Nephron (organoid): Measurements from ENCODE around the gene CEMIP2.

Experiments
- H3K27ac Mint-ChIP-seq, 3 experiments: 2 replicates each; pipeline ENCODE4 v1.8.0; 2020; ENCODE audit warnings: mixed read lengths in 3 of 3, mild to moderate bottlenecking in 2 of 3, moderate library complexity in 1 of 3
- H3K27me3 Mint-ChIP-seq: 2 replicates; pipeline ENCODE4 v1.8.0; 2021; ENCODE audit warnings: low read depth, mild to moderate bottlenecking, moderate library complexity, mixed read lengths
- H3K36me3 Mint-ChIP-seq: 2 replicates; pipeline ENCODE4 v1.8.0; 2020; ENCODE audit warnings: low read depth, mixed read lengths
- H3K4me1 Mint-ChIP-seq: 2 replicates; pipeline ENCODE4 v1.8.0; 2020; ENCODE audit warnings: mixed read lengths
- H3K4me3 Mint-ChIP-seq, 3 experiments: 2 replicates each; pipeline ENCODE4 v1.8.0; 2020; ENCODE audit warnings: mild to moderate bottlenecking in 3 of 3, mixed read lengths in 3 of 3, moderate library complexity in 2 of 3
- H3K9me3 Mint-ChIP-seq: 2 replicates; pipeline ENCODE4 v1.8.0; 2020; ENCODE audit warnings: mixed read lengths
- TF ChIP-seq, protein P1 (sequence below), 3 experiments: fragments of 200-600 bp; sonication (generic); IDR thresholded peaks; one replicate each; pipeline ENCODE4 v1.5.0; 2021; ENCODE audit warnings: antibody characterized with exemption in 3 of 3; ENCODE audit not compliant: unreplicated experiment in 3 of 3

CEMIP2 gene

DNA sequence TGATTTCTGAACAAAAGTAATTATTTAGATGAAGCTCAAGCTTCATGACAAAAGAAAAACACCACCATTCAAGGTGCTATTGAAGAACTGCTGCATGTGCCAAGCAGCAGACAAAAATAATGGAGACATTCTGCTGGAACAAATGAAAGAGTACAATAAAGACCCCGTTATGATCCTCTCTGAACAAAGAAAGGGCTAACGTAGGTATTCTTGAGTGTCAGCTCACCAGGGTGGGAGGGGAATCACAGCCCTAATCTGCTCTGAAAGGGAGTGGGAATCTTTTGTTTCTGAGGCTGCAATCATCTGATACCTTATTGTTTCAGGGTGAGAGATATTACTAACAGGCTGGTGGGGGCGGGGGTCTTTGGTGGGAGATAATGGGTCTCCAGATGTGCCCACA lies 15.4 kb downstream of the CEMIP2 start:
- H3K9me3 Mint-ChIP-seq = no peaks in the 10 kb centered on the region
- H3K4me1 Mint-ChIP-seq = peaks cover 19% of the 10 kb centered on the region
- TF ChIP-seq, protein P1, sequence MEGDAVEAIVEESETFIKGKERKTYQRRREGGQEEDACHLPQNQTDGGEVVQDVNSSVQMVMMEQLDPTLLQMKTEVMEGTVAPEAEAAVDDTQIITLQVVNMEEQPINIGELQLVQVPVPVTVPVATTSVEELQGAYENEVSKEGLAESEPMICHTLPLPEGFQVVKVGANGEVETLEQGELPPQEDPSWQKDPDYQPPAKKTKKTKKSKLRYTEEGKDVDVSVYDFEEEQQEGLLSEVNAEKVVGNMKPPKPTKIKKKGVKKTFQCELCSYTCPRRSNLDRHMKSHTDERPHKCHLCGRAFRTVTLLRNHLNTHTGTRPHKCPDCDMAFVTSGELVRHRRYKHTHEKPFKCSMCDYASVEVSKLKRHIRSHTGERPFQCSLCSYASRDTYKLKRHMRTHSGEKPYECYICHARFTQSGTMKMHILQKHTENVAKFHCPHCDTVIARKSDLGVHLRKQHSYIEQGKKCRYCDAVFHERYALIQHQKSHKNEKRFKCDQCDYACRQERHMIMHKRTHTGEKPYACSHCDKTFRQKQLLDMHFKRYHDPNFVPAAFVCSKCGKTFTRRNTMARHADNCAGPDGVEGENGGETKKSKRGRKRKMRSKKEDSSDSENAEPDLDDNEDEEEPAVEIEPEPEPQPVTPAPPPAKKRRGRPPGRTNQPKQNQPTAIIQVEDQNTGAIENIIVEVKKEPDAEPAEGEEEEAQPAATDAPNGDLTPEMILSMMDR (IDR thresholded peaks at IDR 0.05; ENCODE audit: unreplicated experiment in 3 of 3) = no peak
- no peak overlapping the region for H3K4me3 Mint-ChIP-seq
- H3K27me3 Mint-ChIP-seq = no peaks in the 10 kb centered on the region
- peaks cover 13% of the 10 kb centered on the region for H3K36me3 Mint-ChIP-seq
- no peak overlapping the region for H3K27ac Mint-ChIP-seq

DNA sequence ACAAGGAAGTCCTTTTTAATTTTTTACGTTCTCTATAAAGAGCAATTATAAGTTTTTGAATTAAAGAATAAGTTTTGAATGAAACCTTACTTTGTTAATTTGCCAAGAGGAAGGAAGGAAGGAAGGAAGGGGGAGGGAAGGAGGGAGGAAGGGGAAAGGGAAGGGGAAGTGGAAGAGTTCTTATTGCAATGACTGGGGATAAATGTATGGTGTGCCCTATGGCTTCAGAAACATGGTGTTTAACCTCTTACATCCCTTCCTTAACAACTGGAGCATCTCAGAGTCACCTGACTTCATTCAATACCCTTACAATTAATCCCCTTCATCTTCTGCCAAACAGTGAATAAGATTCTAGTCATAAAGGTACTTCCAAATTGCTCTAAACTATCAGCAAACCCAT lies 16.0 kb downstream of the CEMIP2 start:
- no peak overlapping the region for H3K27ac Mint-ChIP-seq
- no peaks in the 10 kb centered on the region for H3K9me3 Mint-ChIP-seq
- TF ChIP-seq, protein P1 (IDR thresholded peaks at IDR 0.05; ENCODE audit: unreplicated experiment in 3 of 3) = no peak
- peaks cover 16% of the 10 kb centered on the region for H3K4me1 Mint-ChIP-seq
- no peak overlapping the region for H3K4me3 Mint-ChIP-seq
- peaks cover 14% of the 10 kb centered on the region for H3K36me3 Mint-ChIP-seq
- H3K27me3 Mint-ChIP-seq = no peaks in the 10 kb centered on the region

DNA sequence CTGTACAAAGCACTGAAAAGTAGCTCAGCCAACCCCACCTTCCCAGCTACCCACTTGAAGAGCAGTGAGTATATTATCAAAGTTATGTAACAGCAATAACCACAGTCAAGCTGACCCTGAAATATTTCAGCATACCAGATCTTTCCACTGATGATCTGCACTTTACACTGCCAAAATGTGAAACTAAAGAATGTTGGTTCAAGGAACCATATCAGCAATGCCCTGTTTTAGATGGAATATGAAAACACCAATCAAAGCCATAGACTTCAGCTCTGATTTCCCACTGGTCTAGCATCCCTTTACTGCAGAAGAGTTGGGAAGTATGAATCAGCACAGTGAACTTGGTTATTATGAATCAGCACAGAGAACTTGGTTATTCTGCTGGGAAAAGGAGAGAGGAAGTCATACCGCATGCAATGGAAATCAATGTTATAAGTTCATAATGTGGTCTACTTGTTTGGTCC lies 20.0 kb downstream of the CEMIP2 start:
- no peak overlapping the region for H3K4me3 Mint-ChIP-seq
- peaks cover 39% of the 10 kb centered on the region for H3K36me3 Mint-ChIP-seq
- TF ChIP-seq, protein P1 (IDR thresholded peaks at IDR 0.05; ENCODE audit: unreplicated experiment in 3 of 3) = no peak
- H3K4me1 Mint-ChIP-seq = peaks cover 6% of the 10 kb centered on the region
- no peak overlapping the region for H3K27ac Mint-ChIP-seq
- H3K9me3 Mint-ChIP-seq = no peaks in the 10 kb centered on the region
- H3K27me3 Mint-ChIP-seq = no peaks in the 10 kb centered on the region

DNA sequence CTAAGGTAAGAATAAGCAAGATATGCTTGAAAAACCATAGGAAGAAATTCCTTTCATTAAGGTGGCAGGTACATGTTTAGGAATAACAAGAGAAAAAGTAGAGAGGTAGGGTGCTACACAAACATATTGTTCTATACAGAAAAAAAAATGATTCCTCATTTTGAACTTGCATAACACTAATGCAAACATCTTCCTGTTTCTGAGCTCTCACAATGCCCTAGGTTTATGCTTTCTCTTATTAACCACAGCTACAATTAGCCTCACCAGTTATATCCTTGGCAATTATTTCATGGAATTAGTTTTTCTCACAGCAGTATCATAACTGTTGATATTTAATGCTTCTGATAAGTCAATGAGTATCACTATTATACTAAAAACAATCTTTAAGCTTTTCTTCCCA lies 20.7 kb downstream of the CEMIP2 start:
- Mint-ChIP-seq H3K9me3 (no peaks in the 10 kb centered on the region), H3K27me3 (no peaks in the 10 kb centered on the region), H3K4me3 (no peak overlapping the region), H3K4me1 (peaks cover 13% of the 10 kb centered on the region), H3K36me3 (peaks cover 40% of the 10 kb centered on the region), H3K27ac (no peak overlapping the region)
- TF ChIP-seq, protein P1 (IDR thresholded peaks at IDR 0.05; ENCODE audit: unreplicated experiment in 3 of 3) = no peak

DNA sequence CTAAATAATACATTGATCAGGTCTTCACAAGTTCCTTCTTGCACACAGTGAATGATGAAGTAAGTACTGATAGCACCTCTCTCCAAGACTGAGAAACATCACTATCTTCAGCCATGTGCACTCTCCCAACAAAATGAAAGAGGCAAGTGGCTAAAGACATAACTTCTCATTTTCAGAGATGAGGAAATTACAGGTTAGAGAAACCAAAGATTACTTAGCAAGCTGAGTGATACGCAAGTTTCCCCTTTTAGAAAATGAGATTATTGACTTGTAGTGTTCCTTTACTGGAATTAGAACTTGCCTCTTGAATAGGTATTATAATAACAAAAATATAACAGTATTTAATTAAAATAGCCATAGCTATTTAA lies 21.6 kb downstream of the CEMIP2 start:
- no peak overlapping the region for H3K4me3 Mint-ChIP-seq
- no peaks in the 10 kb centered on the region for H3K9me3 Mint-ChIP-seq
- H3K27ac Mint-ChIP-seq = no peak overlapping the region
- TF ChIP-seq, protein P1 (IDR thresholded peaks at IDR 0.05; ENCODE audit: unreplicated experiment in 3 of 3) = no peak
- H3K4me1 Mint-ChIP-seq = peaks cover 21% of the 10 kb centered on the region
- H3K36me3 Mint-ChIP-seq = peaks cover 49% of the 10 kb centered on the region
- no peaks in the 10 kb centered on the region for H3K27me3 Mint-ChIP-seq

DNA sequence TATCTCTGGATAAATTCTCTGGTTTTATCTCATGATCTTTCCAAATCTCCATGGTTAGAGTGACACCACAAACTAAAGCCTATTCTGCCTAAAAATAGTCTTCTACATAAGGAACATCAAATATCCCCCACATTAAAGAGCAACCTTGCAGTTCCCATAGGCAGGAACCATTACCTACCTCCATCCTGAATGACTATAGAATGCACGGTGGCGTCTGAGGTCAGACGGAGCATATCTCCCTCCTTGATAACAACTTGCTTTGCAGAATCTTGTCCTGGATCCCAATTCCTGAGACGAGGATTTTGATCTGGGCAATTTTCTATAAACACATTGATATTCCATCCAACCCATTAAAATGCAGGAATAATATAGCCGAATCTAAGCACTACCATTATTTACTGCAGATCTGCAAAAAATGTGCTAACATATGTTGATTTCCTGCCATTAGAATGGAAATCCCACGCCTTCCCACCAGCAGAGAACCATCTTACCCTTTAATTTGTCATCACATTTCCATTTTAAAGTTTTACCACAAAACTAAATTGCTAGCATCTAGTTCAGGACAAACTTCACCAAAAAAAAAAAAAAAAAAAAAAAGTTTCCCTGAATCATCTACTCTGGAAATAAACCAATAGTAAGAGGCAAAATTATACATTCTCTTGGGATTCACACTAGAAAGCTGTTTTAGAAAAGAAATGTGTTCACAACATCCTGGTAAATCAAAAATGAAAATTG lies 22.1 kb downstream of the CEMIP2 start:
- Mint-ChIP-seq H3K9me3 (no peaks in the 10 kb centered on the region), H3K36me3 (peaks cover 49% of the 10 kb centered on the region), H3K27me3 (no peaks in the 10 kb centered on the region), H3K27ac (no peak overlapping the region), H3K4me3 (no peak overlapping the region), H3K4me1 (peaks cover 22% of the 10 kb centered on the region)
- TF ChIP-seq, protein P1 (IDR thresholded peaks at IDR 0.05; ENCODE audit: unreplicated experiment in 3 of 3) = no peak
